HG03139 (cell line): Measurements from ENCODE around the gene WDR33.

Experiments used
- ATAC-seq: cut with Tn5 transposase; IDR thresholded peaks from one replicate; pipeline ENCODE4 v1.9.1; 2021; ENCODE audit not compliant: unreplicated experiment

The WDR33 gene

GRCh38 chr2:127769587-127769986 lies 41.4 kb downstream of the WDR33 start:
- ATAC-seq: no peak

- no peak for ATAC-seq
Measured at GRCh38 chr2:127768775-127769479, 42.0 kb downstream of the WDR33 start.

- no peak for ATAC-seq
Measured at GRCh38 chr2:127763776-127764175, 47.2 kb downstream of the WDR33 start.

- no peak for ATAC-seq
Measured at GRCh38 chr2:127762846-127763245, 48.1 kb downstream of the WDR33 start.

- no peak for ATAC-seq
Measured at GRCh38 chr2:127762441-127762840, 48.5 kb downstream of the WDR33 start.

GRCh38 chr2:127759931-127760330 lies 51.0 kb downstream of the WDR33 start:
- no peak for ATAC-seq

GRCh38 chr2:127754186-127754585 lies 56.8 kb downstream of the WDR33 start:
- no peak for ATAC-seq

- no peak for ATAC-seq
Measured at GRCh38 chr2:127753374-127753773, 57.6 kb downstream of the WDR33 start.

- peak; percentile 89 for ATAC-seq
Measured at GRCh38 chr2:127749537-127749936, 61.4 kb downstream of the WDR33 start.

GRCh38 chr2:127747621-127748020 lies 63.4 kb downstream of the WDR33 start:
- ATAC-seq: no peak

- ATAC-seq: no peak
Measured at GRCh38 chr2:127743477-127744026, 67.4 kb downstream of the WDR33 start.

- ATAC-seq: no peak
Measured at GRCh38 chr2:127740665-127741288, 70.2 kb downstream of the WDR33 start.

- no peak for ATAC-seq
Measured at GRCh38 chr2:127739800-127740199, 71.2 kb downstream of the WDR33 start.

- no peak for ATAC-seq
Measured at GRCh38 chr2:127737892-127738291, 73.1 kb downstream of the WDR33 start.

GRCh38 chr2:127735537-127736399 lies 75.2 kb downstream of the WDR33 start:
- peak; percentile 55 for ATAC-seq

GRCh38 chr2:127735044-127735443 lies 75.9 kb downstream of the WDR33 start:
- no peak for ATAC-seq

- ATAC-seq: no peak
Measured at GRCh38 chr2:127733816-127734537, 77.0 kb downstream of the WDR33 start.

GRCh38 chr2:127733113-127733815 lies 77.7 kb downstream of the WDR33 start:
- no peak for ATAC-seq

GRCh38 chr2:127726158-127726880 lies 84.7 kb downstream of the WDR33 start:
- ATAC-seq: no peak

GRCh38 chr2:127722807-127723206 lies 88.2 kb downstream of the WDR33 start:
- no peak for ATAC-seq
